NOMO-1 treated with dmso at 0.1 percent for 144 hours (cell line): Measurements from ENCODE around the gene RHOC.
A peak's percentile ranks its signal among the peaks of the same experiment; 100 is the strongest.

Source experiments
- DNase-seq: peaks from one replicate; lab custom pipeline; 2025; ENCODE audit not compliant: unreplicated experiment; lab: John Stamatoyannopoulos, UW

The RHOC gene

GRCh38 chr1:112718691-112719418, 11.9 kb upstream of the RHOC start:
- DNase-seq, result peak; percentile 56

- DNase-seq, result no peak
Measured at GRCh38 chr1:112717263-112717873, 10.4 kb upstream of the RHOC start.

GRCh38 chr1:112716133-112716720, 9.3 kb upstream of the RHOC start:
- peak; percentile 55 for DNase-seq

- DNase-seq, result peak; percentile 93
Measured at GRCh38 chr1:112715264-112716053, 8.5 kb upstream of the RHOC start, which contains the start of gene PPM1J. Gene PPM1J (minus strand): TSS chr1:112715332. CDS start chr1:112715301, 31 bp downstream.

GRCh38 chr1:112714313-112715263, 7.7 kb upstream of the RHOC start:
- DNase-seq, result no peak

- DNase-seq, result peak; percentile 47
Measured at GRCh38 chr1:112713466-112714312, 6.8 kb upstream of the RHOC start.

GRCh38 chr1:112712701-112713128, 5.8 kb upstream of the RHOC start:
- no peak for DNase-seq

- DNase-seq, result no peak
Measured at GRCh38 chr1:112712191-112712590, 5.3 kb upstream of the RHOC start.

GRCh38 chr1:112711670-112712069, 4.7 kb upstream of the RHOC start:
- DNase-seq, result no peak

GRCh38 chr1:112711041-112711440, 4.1 kb upstream of the RHOC start:
- no peak for DNase-seq

- no peak for DNase-seq
Measured at GRCh38 chr1:112710586-112710985, 3.7 kb upstream of the RHOC start.

- no peak for DNase-seq
Measured at GRCh38 chr1:112710159-112710558, 3.2 kb upstream of the RHOC start.

- DNase-seq, result no peak
Measured at GRCh38 chr1:112708489-112708888, 1.6 kb upstream of the RHOC start.

GRCh38 chr1:112708002-112708448, 1.1 kb upstream of the RHOC start:
- DNase-seq, result no peak

GRCh38 chr1:112707221-112708001, 484 bp upstream of the RHOC start:
- DNase-seq, result peak; percentile 69

- peak; percentile 77 for DNase-seq
Measured at GRCh38 chr1:112704934-112705627, 1.8 kb downstream of the RHOC start.

GRCh38 chr1:112704391-112704933, 2.5 kb downstream of the RHOC start:
- DNase-seq, result no peak

- no peak for DNase-seq
Measured at GRCh38 chr1:112703706-112704105, 3.2 kb downstream of the RHOC start.
